ENCODE data around the gene WDFY4. TPM values are rescaled to one million over a fixed set of nuclear protein-coding genes. Genes with fewer than 3 reads are reported as not detected.

The WDFY4 gene
- total and polyA plus RNA-seq, 9 of the 15 experiments (the other 6 are each of a cell fraction or from before 2014, with no cell fraction given) = 0.01 to 0.02 (median 0.01) TPM; not detected in 6

DNA sequence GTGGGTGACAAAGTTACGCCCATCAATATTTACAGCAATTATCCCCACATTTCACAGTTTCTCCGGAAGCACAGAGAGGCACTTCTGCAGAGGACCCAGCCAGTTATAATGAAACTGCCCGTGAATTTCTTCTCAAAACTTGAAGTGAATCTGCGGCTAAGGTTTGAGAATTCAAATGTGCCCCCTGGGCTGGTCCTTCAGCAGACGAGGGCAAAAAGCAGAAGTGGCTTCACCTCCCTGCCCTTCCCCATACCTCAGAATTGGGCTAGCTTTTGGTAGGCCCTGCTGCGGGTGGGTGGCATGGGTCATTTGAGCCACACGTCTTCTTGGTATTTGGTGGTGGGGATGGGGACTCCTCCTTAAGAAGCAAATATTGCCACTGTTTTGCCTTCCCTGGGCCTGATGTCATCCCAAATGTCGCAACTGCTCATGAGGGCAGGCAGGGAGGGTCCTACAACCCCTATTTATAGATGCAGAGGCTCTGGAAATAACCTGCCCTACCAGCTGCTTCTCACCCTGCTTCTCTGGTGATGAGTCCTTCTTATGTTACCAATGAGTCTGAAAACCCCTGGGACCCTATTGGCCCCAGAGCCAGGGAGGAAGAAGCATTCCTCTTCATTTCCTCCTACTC is 16.6 kb upstream of the WDFY4 start:
- Histone ChIP-seq H3K27ac (ENCODE audit: extremely low read depth, low read depth, low read length) (no peak overlapping the region), H3K4me2 (ENCODE audit: insufficient read depth, low read length) (no peak overlapping the region), H3K9me3 (replicated peaks; ENCODE audit: control insufficient read depth, insufficient read depth, low read depth, low read length) (no peaks in the 10 kb centered on the region), H3K4me1 (replicated peaks in 1 of 2; ENCODE audit: control insufficient read depth in 2 of 2, insufficient read depth in 2 of 2, low read length in 2 of 2) (peaks cover 0 to 10% of the 10 kb centered on the region in 2 experiments; a peak in 1 of 5 replicates), H4K20me1 (replicated peaks; ENCODE audit: control insufficient read depth, insufficient read depth, low read length) (no peaks in the 10 kb centered on the region), H3K9ac (ENCODE audit: insufficient read depth in 1 of 2, low read depth in 2 of 2, low read length in 2 of 2) (no peak overlapping the region), H2AFZ (ENCODE audit: low read depth, low read length) (no peak overlapping the region), H3K4me3 (no peak overlapping the region), H3K27me3 (ENCODE audit: control insufficient read depth in 2 of 2, insufficient read depth in 2 of 2, low read length in 2 of 2) (peaks cover 24 to 36% of the 10 kb centered on the region in 2 experiments; a peak in 4 of 5 replicates), H3K79me2 (ENCODE audit: control insufficient read depth, insufficient read depth, low read length) (no peaks in the 10 kb centered on the region), H3K36me3 (ENCODE audit: control insufficient read depth, insufficient read depth, low read length) (no peaks in the 10 kb centered on the region), H3K9me1 (ENCODE audit: control insufficient read depth, insufficient read depth, low read length) (no peaks in the 10 kb centered on the region)
- FAIRE-seq (no peak), ATAC-seq (no peak), DNase-seq (ENCODE audit: extremely low read depth in 1 of 4, low spot score in 3 of 4) (no peak)
- ChIA-PET POLR2A (no interaction called here), CTCF (ENCODE audit: low intra/inter-chr PET ratio) (no interaction called here)
- 2% methylated on average over 8 of the region's 8 CpGs for WGBS (ENCODE audit: insufficient coverage, low coverage, missing lambda C conversion rate)
- in situ Hi-C loops (cut with MboI) (no loop called here), intact Hi-C loops (cut with micrococcal nuclease) (loop anchor here (10.0 kb wide), 1 partner anchor 257 kb away; no protein-coding TSS in a partner anchor)
- no TSS peak for BruUV-seq (replicated peaks)
- TF ChIP-seq SPI1 (IDR thresholded peaks at IDR 0.05; ENCODE audit: borderline replicate concordance, low read depth, low read length) (peak; percentile 86), CBX2 (IDR thresholded peaks at IDR 0.05; ENCODE audit: insufficient read depth, low read length, poor library complexity, severe bottlenecking) (no peak)

DNA sequence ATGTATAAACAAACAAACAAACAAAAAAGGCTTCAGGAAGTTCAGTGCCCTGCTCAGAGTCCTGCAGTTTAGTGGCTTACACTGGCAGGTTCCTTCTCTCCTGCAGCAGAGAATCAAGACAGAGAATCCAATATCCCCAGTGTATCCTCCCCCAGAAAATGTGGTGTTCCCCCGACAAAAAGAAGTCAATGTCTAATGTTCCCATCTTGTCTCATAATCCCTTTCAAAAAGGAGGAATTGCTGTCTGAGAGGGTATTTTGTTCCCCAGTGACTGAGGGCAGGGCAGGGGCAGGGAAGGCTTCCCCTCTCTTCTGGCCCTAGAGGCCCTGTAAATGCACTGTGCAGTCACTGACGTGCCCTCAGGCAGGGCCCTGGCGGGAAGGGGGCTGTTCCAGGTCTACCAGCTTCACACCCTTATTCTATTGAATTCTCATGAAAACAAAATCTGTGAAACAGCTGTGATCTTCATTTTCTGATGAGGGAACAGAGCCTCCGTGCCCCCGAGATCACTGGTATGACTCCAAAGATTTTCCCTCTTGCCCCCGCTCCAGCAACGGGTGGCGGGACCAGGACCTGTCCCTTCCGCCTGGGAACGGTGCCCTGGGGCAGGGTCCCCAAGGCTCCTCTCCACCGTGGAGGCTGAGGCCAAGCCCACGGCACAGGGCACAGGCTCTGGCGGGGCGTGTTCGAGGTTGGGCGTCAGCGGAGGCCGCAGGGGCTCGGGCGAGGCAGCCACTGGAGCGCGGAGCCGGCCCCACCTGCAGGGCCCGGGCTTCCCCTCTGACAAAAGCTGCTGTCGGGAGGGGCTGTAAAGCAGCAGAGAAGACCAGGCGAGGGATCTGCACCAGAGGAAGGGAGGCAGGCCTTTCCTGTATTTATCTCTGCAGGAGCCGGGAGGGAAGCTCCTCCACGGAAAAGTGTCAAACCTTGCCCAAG is 13.4 kb upstream of the WDFY4 start:
- Histone ChIP-seq H3K4me3 (no peak overlapping the region), H3K27ac (ENCODE audit: extremely low read depth, low read depth, low read length) (no peak overlapping the region)

More for the DNA sequence above, 13.4 kb upstream of the WDFY4 start:
- Histone ChIP-seq H3K27me3 (ENCODE audit: control insufficient read depth in 2 of 2, insufficient read depth in 2 of 2, low read length in 2 of 2) (peaks cover 24 to 37% of the 10 kb centered on the region in 2 experiments; a peak in 4 of 5 replicates), H2AFZ (ENCODE audit: low read depth, low read length) (no peak overlapping the region), H3K4me1 (replicated peaks in 1 of 2; ENCODE audit: control insufficient read depth in 2 of 2, insufficient read depth in 2 of 2, low read length in 2 of 2) (peaks cover 0 to 10% of the 10 kb centered on the region in 2 experiments; a peak in 1 of 5 replicates), H3K4me2 (ENCODE audit: insufficient read depth, low read length) (no peak overlapping the region), H3K79me2 (ENCODE audit: control insufficient read depth, insufficient read depth, low read length) (no peaks in the 10 kb centered on the region), H3K9me1 (ENCODE audit: control insufficient read depth, insufficient read depth, low read length) (no peaks in the 10 kb centered on the region), H4K20me1 (replicated peaks; ENCODE audit: control insufficient read depth, insufficient read depth, low read length) (no peaks in the 10 kb centered on the region), H3K9ac (ENCODE audit: insufficient read depth in 1 of 2, low read depth in 2 of 2, low read length in 2 of 2) (no peak overlapping the region), H3K36me3 (ENCODE audit: control insufficient read depth, insufficient read depth, low read length) (no peaks in the 10 kb centered on the region), H3K9me3 (replicated peaks; ENCODE audit: control insufficient read depth, insufficient read depth, low read depth, low read length) (no peaks in the 10 kb centered on the region)
- ChIA-PET POLR2A (interaction anchor here (1.3 kb wide), 1 partner anchor 13 kb away, joined by 3 read pairs; no protein-coding TSS in a partner anchor), CTCF (ENCODE audit: low intra/inter-chr PET ratio) (no interaction called here)
- FAIRE-seq (no peak), DNase-seq (ENCODE audit: extremely low read depth in 1 of 4, low spot score in 3 of 4) (no peak), ATAC-seq (peak; percentile 59)
- 1% methylated on average over 27 of the region's 28 CpGs for WGBS (ENCODE audit: insufficient coverage, low coverage, missing lambda C conversion rate)
- no peak for TF ChIP-seq FOXM1 (IDR thresholded peaks at IDR 0.05; ENCODE audit: low read depth)
- no peak for TF ChIP-seq FOXM1 (CRISPR knock-in tag; IDR thresholded peaks at IDR 0.05; ENCODE audit: low read depth)
- no peak for TF ChIP-seq CHD2 (IDR thresholded peaks at IDR 0.05; ENCODE audit: low read depth, low read length)
- no peak for TF ChIP-seq TRIM28 (IDR thresholded peaks at IDR 0.05)
- TF ChIP-seq MAFG (tag; conservative IDR thresholded peaks at IDR 0.05) = no peak
- TF ChIP-seq GTF2A2 (tag; IDR thresholded peaks at IDR 0.05) = no peak
- TF ChIP-seq PHF21A (IDR thresholded peaks at IDR 0.05; ENCODE audit: borderline replicate concordance, low read depth) = no peak
- no peak for TF ChIP-seq POLR3G (IDR thresholded peaks at IDR 0.05; ENCODE audit: extremely low read depth, insufficient read length, insufficient replicate concordance)
- no peak for TF ChIP-seq ZNF146 (CRISPR knock-in tag; IDR thresholded peaks at IDR 0.05; ENCODE audit: unreplicated experiment)
- no peak for TF ChIP-seq ZFX (CRISPR knock-in tag; IDR thresholded peaks at IDR 0.05)
- TF ChIP-seq ETV6 (IDR thresholded peaks at IDR 0.05; ENCODE audit: borderline replicate concordance in 1 of 2, low read depth in 2 of 2, low read length in 1 of 2) = no peak
- no peak for TF ChIP-seq ETV6 (CRISPR knock-in tag; IDR thresholded peaks at IDR 0.05; ENCODE audit: borderline replicate concordance)
- TF ChIP-seq ZNF24 (IDR thresholded peaks at IDR 0.05) = no peak
- no peak for TF ChIP-seq PCBP2 (IDR thresholded peaks at IDR 0.05; ENCODE audit: low read depth, low read length, poor library complexity, severe bottlenecking)
- intact Hi-C loops (cut with micrococcal nuclease) (no loop called here), in situ Hi-C loops (cut with MboI) (no loop called here)
- no TSS peak for BruUV-seq (replicated peaks)
